Prostate gland (tissue), 2 donors: ENCODE data around the gene VPS13C. TPM values are rescaled to one million over a fixed set of nuclear protein-coding genes. Genes with fewer than 3 reads are reported as not detected.

Experiments
- DNase-seq: peaks from one replicate; pipeline ENCODE4 v3.0.0-alpha.2; 2019; ENCODE audit warnings: low spot score
- H3K27ac ChIP-seq, 2 donors: fragments of 200-600 bp; sonication (generic); 2 replicates each; pipeline ENCODE4 v1.5.1; 2017 to 2019
- H3K27me3 ChIP-seq: fragments of 200-600 bp; sonication (generic); replicated peaks from 2 replicates; pipeline ENCODE4 v1.5.1; 2019; ENCODE audit not compliant: insufficient read depth
- H3K36me3 ChIP-seq, 2 donors: fragments of 200-600 bp; sonication (generic); 1 replicate in 1 of 2; 2 replicates in 1 of 2; pipeline versions ENCODE4 v1.5.1 to v1.8.1; 2017 to 2019
- H3K4me1 ChIP-seq: fragments of 200-600 bp; sonication (generic); replicated peaks from 2 replicates; pipeline ENCODE4 v1.5.1; 2019
- H3K4me3 ChIP-seq, 2 donors: fragments of 200-600 bp; sonication (generic); 2 replicates each; pipeline ENCODE4 v1.5.1; 2017 to 2019
- H3K9me3 ChIP-seq: fragments of 200-600 bp; sonication (generic); 2 replicates; pipeline ENCODE4 v1.5.1; 2017
- CTCF ChIP-seq, 4 experiments: fragments of 200-600 bp in 2 of 4; fragments of 450-650 bp in 2 of 4; sonication (generic) in 2 of 4; IDR thresholded peaks; 1 replicate in 3 of 4; 2 replicates in 1 of 4; pipeline ENCODE4 v1.5.1; 2016 to 2019; ENCODE audit warnings: antibody characterized with exemption in 4 of 4, mild to moderate bottlenecking in 2 of 4, moderate library complexity in 2 of 4
- POLR2A ChIP-seq: fragments of 450-650 bp; IDR thresholded peaks from one replicate; pipeline ENCODE4 v1.6.1; 2016; ENCODE audit warnings: antibody characterized with exemption, mild to moderate bottlenecking
- POLR2AphosphoS5 ChIP-seq: sonication (generic); formaldehyde crosslinking; IDR thresholded peaks from one replicate; pipeline ENCODE4 v1.6.1; 2017; ENCODE audit warnings: antibody characterized with exemption
- WGBS: methylation state at CpG from one replicate; pipeline ENCODE4 v1.1.5; 2018; 5-methylcytosine and 5-hydroxymethylcytosine counted together
- intact Hi-C: fragments of 100-400 bp; cut with DNase I; formaldehyde crosslinking; loops from one replicate; pipeline ENCODE4 v1.14.2; 2022
- total RNA-seq, 2 donors: library from RNA; depleted of rRNA; stranded (reverse); fragments of >200 nt; gene quantifications; one replicate each; pipeline ENCODE4 v1.1.0, GENCODE V29; 2016

The VPS13C gene
- total RNA-seq, 2 donors from 2014 or later, result 53.5 to 60.2 TPM

- intact Hi-C loops, result no loop called here
- H3K4me3 ChIP-seq, result no peak overlapping the region
- no peaks in the 10 kb centered on the region for H3K27me3 ChIP-seq
- H3K4me1 ChIP-seq, result no peaks in the 10 kb centered on the region
- no peaks in the 10 kb centered on the region for H3K36me3 ChIP-seq
- no peaks in the 10 kb centered on the region for H3K9me3 ChIP-seq
- TF ChIP-seq POLR2AphosphoS5 (no peak), CTCF (IDR thresholded peaks at IDR 0.05) (no peak), POLR2A (no peak)
- DNase-seq, result no peak
- no peak overlapping the region for H3K27ac ChIP-seq
- 92% methylated on average over 4 of the region's 4 CpGs for WGBS
Observed at GRCh38 chr15:61820951-61821350, 239.3 kb downstream of the VPS13C start.

GRCh38 chr15:61820212-61820611 is 240.0 kb downstream of the VPS13C start:
- no peaks in the 10 kb centered on the region for H3K9me3 ChIP-seq

GRCh38 chr15:61819386-61819785 is 240.9 kb downstream of the VPS13C start:
- Histone ChIP-seq H3K27ac (no peak overlapping the region), H3K4me1 (no peaks in the 10 kb centered on the region), H3K36me3 (no peaks in the 10 kb centered on the region), H3K27me3 (no peaks in the 10 kb centered on the region), H3K4me3 (no peak overlapping the region), H3K9me3 (no peaks in the 10 kb centered on the region)
- TF ChIP-seq POLR2A (no peak), POLR2AphosphoS5 (no peak), CTCF (IDR thresholded peaks at IDR 0.05) (no peak)
- 91% methylated on average over 9 of the region's 9 CpGs for WGBS
- no peak for DNase-seq
- intact Hi-C loops, result no loop called here

More at GRCh38 chr15:61820212-61820611, 240.0 kb downstream of the VPS13C start:
- Histone ChIP-seq H3K4me1 (no peaks in the 10 kb centered on the region), H3K27ac (no peak overlapping the region), H3K36me3 (no peaks in the 10 kb centered on the region), H3K27me3 (no peaks in the 10 kb centered on the region), H3K4me3 (no peak overlapping the region)
- WGBS, result 85% methylated on average over 9 of the region's 9 CpGs
- TF ChIP-seq POLR2A, result no peak
- no peak for TF ChIP-seq POLR2AphosphoS5
- TF ChIP-seq CTCF (IDR thresholded peaks at IDR 0.05), result no peak
- DNase-seq, result no peak
- intact Hi-C loops, result no loop called here

GRCh38 chr15:61818801-61819200 is 241.4 kb downstream of the VPS13C start:
- no peak overlapping the region for H3K4me3 ChIP-seq
- H3K36me3 ChIP-seq, result no peaks in the 10 kb centered on the region
- no peak for DNase-seq
- no peak overlapping the region for H3K27ac ChIP-seq
- intact Hi-C loops, result no loop called here
- H3K9me3 ChIP-seq, result no peaks in the 10 kb centered on the region
- TF ChIP-seq CTCF (IDR thresholded peaks at IDR 0.05) (no peak), POLR2A (no peak), POLR2AphosphoS5 (no peak)
- no peaks in the 10 kb centered on the region for H3K27me3 ChIP-seq
- H3K4me1 ChIP-seq, result no peaks in the 10 kb centered on the region
- WGBS, result 98% methylated on average over 2 of the region's 2 CpGs

GRCh38 chr15:61816856-61817255 is 243.4 kb downstream of the VPS13C start:
- H3K4me3 ChIP-seq, result no peak overlapping the region
- no peak for TF ChIP-seq CTCF (IDR thresholded peaks at IDR 0.05)
- no peak for TF ChIP-seq POLR2AphosphoS5
- no peak for TF ChIP-seq POLR2A
- H3K27ac ChIP-seq, result no peak overlapping the region
- 92% methylated on average over 7 of the region's 7 CpGs for WGBS
- no peaks in the 10 kb centered on the region for H3K4me1 ChIP-seq
- intact Hi-C loops, result no loop called here
- no peaks in the 10 kb centered on the region for H3K27me3 ChIP-seq
- H3K9me3 ChIP-seq, result no peaks in the 10 kb centered on the region
- no peak for DNase-seq
- H3K36me3 ChIP-seq, result no peaks in the 10 kb centered on the region
